GM19468 (cell line): ENCODE results near the gene JARID2.
"Not testable (repeated sequence)": the region's sequence is repeated elsewhere in the genome, so short reads cannot be mapped to it uniquely, and the experiment has no call there.

Source experiments
- ATAC-seq: cut with Tn5 transposase; IDR thresholded peaks from one replicate; pipeline ENCODE4 v1.9.1; 2021; ENCODE audit warnings: mild to moderate bottlenecking, moderate library complexity, moderate number of reproducible peaks; ENCODE audit not compliant: unreplicated experiment; ENCODE audit errors: extremely low read depth

JARID2 gene

DNA sequence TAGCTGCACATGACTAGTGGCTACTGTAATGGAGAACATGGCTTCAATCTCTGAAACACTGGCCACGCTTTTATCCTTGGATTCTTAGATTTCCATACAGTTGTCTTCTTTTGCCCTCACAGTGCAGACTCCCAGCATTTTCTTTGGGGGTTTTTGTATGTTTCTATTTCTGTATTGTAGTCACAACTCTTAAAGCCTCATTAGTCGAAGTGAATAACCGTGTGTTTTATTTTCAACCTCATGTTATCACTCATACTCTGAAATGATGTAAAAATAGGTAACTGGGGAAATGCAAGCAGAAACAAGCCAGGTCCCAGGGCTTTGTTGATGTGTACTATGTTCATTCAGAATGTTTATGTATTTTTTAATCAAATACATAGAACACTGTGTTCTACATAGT is 162.9 kb downstream of the JARID2 start:
- ATAC-seq = no peak

DNA sequence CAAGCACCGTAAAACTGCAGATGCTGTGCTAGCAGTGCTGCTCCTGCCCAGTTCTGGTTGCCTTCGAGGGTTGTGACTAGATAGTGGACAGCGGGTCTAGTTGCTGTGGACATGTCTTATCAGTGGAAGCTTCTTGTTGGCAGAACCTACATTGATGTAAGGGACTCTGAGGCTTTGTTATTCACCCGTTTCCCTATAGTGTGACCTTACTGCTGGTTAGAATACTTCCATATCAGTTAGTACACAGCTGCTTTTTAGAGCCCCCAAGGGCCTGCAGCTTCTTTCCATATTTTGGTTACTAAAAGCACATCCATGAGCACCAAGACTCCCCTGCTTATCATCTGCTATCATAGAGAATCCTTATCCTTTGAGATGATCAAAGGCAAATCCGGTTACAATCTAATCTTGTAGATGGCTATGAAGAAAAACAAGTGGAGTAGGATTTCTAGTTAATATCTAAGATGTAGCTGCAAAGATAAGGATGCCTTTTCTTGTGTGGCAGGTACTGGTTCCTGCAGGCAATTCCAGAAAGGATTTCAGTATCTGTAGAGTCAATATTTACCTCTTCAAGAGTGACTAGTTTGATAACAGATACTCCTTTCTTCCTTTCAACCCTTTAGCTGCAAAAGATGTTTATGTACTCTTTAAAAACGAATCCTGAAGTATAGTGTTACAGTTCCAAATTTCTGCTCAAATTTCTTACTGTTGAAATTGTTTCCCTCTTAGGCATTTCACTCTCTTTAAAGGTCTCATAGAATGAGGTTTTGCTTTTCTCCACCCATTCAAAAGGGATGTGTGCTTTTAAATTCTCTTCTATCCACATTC is 163.6 kb downstream of the JARID2 start:
- no peak for ATAC-seq

DNA sequence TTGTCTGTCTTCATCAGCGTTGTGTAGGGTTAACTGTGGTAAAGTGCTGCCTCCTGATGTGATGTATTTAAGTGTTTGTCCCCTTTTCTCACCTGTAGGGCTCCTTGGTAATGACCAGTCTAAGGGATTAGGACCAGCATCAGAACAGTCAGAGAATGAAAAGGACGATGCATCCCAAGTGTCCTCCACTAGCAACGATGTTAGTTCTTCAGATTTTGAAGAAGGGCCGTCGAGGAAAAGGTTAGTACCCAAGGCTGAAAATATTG is 164.2 kb downstream of the JARID2 start:
- ATAC-seq = no peak

DNA sequence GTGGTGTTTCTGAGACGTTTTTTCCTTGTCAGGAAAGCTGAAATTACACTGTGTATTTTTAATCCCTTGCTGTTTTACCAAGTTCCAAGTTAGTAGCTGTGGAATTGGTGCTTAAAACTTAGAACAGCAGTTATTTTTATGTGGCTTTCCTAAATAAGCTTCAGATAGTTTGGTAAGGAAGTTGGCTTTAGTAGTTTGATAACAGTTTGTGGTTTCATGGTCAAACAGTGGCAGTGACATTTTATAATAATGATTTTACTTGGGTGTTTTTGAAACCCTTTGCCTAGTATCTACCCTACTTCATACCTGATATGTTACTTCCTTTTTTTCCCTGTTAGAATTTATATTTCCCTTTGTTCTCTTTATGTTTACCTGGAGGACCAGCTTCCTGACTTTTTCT is 164.9 kb downstream of the JARID2 start:
- no peak for ATAC-seq

DNA sequence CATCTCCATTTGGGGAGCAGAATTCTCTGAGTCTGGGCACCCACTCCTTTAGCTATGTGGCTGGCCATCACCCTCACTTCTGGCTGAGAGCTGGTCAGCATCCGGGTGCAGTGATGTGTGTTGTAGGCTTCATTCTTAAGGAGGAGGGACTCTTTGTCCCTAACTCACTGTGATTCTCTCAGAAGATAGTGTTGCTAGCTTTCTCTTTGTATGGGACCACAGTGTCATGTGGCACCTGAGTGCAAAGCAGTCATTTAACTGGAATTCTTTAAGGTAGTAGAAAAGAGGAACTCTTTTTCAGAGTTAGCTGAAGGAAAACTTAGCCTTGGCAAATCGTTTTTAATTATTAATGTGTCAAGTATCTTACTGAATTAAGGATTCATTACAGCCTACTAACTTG is 165.9 kb downstream of the JARID2 start:
- no peak for ATAC-seq

DNA sequence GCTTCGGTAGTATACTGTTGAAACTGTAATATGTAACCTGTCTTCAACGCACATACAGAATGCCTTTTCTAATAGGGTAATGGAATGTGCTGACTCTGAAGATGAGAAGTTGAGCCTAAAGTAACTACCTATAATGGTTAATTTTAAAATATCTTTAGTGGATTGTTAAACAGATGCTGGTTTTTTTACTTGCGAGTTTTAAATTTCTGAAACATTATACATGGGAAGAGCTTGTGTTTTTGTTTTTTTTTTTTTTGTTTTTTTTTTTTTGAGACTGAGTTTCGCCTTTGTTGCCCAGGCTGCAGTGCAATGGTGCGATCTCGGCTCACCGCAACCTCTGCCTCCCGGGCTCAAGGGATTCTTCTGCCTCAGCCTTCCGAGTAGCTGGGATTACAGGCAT is 166.9 kb downstream of the JARID2 start:
- ATAC-seq = no peak

DNA sequence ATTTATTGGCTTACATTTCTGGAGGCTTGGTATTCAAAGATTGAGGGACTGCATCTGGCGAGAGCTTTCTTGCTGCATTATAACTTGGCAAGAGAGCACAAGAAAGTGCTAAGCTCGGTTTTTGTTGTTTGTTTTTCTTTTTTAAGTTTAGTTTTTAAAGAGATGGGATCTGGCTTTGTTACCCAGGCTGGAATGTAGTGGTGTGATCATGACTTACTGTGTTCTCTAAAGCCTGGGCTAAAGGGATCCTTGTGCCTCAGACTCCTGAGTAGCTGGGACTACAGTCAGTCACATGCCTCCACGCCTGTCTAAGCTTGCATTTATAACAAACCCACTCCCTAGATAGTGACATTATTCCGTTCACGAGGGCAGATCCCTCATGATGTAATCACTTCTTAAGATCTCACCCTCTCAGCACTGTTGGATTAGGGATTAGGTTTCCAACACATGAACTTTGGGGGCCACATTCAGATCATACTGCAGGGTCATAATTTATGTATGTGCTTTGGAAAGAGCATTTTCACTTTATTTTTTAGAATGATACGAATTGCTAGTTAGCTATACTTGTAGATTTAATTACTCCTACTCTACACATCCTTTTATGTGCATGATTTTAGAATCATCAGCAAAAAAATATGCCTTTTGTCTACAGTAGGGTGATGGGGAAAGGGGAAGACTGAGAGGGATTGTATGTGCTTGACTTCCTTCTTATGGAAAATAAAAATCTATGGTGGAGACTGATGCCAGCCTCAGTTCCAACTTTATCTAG is 167.8 kb downstream of the JARID2 start:
- ATAC-seq = no peak

DNA sequence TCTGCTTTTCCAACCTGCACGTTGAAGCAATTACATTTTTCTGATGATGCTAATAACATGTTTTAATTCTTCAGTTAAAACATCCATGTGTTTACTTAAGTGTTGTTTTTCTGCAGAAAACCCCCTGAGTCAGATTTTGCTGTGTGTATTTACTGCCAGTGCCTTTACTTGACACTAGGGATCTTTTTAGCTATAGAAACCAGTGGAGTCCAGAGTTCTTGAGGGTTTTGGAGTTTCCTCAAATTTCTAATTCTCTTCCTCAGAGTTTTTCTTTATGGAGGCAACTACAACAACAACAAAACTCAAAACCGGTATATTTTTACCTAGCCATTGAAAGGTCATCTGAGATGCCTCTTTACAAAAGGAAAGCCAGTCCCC is 168.4 kb downstream of the JARID2 start:
- ATAC-seq = no peak

DNA sequence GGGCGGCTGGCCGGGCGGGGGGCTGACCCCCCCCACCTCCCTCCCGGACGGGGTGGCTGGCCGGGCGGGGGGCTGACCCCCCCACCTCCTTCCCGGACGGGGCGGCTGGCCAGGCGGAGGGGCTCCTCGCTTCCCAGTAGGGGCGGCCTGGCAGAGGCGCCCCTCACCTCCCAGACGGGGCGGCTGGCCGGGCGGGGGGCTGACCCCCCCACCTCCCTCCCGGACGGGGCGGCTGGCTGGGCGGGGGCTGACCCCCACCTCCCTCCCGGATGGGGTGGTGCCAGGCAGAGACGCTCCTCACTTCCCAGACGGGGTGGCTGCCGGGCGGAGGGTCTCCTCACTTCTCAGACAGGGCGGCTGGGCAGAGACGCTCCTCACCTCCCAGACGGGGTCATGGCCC is 169.8 kb downstream of the JARID2 start:
- ATAC-seq = not testable (repeated sequence)

DNA sequence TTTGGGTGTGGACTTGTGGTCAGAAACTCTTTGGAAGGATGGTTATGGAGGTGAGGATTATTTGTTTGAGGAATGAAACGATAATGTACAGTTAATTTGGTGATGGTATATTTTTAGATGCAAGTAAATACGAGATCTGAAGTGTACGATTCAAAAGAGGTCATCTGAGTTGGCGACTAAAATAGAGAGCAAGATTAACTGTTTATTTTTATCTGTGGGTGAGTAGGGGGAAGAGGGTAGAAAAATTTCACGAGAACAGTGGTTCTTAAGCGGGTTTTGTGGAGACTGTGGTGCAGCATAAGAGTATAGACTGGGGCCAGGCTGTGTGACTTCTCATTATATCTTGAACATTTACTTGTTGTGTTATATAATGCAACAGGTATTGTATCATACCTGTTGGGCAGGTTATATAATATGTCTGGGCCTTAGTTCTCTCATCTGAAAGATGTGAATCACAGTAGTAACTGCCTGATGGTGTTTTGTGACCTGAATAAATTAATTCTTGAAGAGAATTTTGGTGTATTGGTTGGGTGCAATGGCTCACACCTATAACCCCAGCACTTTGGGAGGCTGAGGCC is 171.2 kb downstream of the JARID2 start:
- ATAC-seq = no peak

DNA sequence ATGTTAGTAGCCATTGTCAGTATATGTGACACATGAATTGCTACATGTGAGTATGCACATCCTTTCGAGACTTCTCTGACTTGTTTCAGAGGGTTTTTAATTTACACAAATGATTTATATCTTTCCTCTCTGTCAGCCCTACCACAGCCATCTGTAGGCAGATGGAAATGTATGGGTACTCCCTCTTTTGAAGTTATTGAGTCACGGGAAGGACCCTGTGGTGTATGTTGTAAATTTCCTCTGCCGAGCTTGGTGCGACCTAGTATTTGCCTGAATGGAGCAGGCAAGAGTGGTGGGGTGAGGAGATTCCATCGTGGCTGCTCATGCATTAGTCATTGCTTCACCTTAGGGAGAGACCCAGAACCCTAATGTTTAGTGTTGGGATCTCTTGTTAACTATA is 171.9 kb downstream of the JARID2 start:
- ATAC-seq = no peak

DNA sequence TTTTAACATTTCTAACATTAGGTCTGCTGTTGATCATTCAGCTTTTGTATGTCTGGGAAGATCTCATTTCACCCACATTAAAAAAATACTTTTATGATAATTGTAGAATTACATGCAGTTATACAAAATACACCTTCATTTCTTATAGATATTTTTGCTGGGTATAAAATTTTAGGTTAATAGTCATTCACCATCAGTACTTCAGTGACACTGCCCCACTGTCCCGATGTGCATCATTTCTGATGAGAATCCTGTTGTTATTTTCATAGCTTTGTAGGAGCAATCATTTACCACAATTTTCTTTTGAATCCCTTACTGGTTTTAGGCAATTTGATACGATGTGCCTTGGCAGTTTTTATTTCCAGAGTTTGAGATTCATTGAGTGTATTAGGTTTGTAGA is 173.6 kb downstream of the JARID2 start:
- no peak for ATAC-seq

DNA sequence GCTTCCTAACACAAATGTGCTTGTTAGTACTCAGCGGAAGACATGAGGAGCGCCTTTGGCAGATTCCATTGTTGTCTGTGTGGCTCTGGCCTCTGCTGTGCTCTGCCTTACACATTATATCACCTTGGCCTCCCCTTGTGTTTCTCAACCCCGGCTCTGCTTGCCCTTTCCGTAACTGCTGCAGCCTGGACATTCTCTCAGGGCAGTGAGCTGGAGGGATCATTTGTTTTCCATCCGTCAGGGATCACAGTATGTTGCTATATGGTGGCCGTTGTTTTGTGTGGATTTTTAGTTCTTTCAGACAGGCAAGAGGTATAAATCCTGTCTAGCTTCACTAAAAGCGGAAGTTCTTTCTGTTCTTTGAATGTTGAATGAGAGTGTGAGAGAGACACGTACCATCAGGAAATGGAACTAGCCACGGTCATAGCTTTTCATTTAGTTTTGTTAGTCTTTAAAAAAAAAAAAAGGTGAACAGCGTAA is 175.1 kb downstream of the JARID2 start:
- ATAC-seq = no peak

DNA sequence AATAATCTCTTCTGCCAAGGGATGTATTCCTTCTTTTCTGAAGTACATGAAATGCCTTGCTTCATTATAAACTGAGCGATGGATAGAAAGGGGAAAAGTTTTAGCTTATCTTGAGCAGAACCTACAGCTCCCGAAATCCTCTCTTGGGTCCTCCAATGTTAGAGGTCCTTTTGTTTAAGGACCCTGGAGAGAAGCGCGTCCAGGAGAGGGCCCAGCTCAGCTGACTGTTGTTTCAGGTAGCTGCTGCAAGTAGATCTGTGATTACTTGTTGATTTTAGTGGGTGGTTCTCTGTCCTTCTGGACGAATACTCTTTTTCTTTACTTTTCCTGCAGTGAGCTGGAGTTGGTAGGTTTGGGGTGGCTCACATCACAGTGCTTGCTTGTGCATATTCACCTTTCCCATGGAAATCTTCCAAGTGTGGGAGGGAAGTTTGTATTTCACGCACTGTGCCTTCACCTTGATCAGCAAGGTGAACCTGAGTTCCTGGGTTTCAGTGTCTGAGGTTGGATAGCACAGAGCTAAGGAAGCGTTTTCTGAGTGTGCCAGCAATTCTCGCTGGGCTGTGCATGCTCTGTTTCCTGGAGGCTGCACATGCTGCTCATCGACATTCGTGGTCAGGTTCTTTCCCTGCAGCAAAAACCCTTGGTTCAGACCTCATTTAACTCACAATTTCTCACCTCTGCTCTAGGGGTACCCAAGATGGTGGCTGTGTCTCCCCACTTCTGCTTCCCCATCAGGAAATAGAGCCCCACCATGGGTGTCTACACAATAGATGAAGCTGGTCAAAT is 176.3 kb downstream of the JARID2 start:
- no peak for ATAC-seq

DNA sequence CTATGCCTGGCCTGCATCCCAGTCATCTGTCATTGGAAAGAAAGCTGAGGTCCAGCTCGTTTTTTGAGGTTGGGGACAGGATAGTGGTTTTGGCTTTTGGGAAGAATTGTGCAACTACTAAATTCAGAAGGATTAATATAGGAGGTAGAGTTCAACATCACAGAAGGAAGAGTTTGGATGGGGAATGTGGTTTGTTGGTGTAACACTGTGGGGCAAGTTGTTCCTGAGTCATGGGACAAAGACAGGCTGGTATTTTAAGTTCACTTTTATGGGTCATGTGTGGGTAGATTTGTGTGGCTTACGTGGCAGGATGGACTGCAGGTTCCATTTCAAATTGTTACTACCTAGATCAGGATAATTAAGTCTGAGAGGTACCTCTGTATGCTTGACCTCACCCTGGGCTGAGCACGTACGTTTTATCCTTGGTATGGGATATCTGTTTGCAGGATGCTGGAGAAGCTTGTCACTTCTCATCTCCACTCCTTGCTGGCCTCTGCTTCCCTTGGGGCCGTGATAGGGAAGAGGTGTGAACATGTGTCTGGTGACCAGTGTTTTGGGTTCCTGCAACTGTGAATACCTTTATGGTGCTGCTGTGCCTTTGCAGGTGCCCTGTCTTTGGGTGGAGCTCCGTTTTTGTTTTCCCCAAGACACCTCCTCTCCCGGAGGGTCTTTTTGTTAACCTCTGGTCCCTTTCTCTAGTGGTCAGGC is 177.6 kb downstream of the JARID2 start:
- ATAC-seq = no peak

DNA sequence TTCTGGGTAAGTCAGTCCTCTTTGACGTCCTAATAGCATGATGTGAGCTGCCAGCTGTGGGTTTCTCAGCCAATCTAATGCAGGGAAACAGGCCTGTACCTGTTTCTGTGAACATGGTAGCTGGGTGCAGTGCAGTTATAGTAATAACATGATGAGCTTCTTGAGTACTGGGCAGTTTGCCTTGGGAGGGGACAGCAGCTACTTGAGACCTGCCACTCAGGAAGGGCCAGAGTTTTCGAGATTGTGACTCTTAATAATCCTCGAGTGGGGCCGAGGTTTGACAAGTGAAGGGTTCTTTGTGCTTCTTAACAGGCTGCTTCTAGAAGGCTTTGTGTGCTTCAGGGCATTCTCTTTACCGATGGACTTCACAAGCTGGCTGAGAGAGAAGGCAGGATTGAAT is 180.1 kb downstream of the JARID2 start:
- ATAC-seq = no peak

DNA sequence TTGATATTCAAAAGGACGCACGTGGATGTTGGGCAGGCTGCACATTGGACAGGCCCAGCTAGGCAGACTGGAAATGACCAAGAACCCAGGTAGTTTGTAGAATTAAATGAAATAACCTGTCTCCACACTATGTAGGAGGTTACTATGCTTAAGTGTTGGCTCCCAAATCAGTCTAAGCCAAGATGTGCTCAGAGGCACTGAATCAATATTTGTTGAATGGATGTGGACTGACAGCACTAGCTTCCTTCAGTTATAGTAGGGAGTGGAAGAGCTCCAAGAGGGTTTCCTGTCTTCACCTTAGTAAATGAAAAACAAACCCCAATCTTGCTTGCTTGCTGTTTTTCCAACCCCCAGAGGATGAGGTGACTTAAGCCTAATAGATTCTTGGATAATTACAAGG is 180.5 kb downstream of the JARID2 start:
- ATAC-seq = no peak

DNA sequence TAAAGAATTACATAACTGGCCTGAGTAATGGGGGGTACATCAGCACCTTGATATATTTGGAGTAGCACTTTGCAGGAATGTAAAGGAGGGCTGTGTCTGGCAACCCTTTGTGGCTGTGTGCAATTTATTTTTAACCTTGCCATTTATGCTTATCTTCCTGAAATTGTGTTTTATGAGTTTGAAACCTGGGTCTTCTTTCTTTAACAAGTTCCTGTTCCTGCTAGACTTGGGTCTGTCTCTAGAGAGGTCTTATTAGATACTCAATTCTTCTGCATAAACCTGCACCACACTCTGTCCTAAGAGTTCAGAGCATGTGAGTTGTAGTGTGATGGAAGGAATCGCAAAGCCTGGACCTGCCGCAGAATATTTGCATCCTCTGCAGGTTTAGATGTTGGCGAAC is 181.0 kb downstream of the JARID2 start:
- no peak for ATAC-seq

DNA sequence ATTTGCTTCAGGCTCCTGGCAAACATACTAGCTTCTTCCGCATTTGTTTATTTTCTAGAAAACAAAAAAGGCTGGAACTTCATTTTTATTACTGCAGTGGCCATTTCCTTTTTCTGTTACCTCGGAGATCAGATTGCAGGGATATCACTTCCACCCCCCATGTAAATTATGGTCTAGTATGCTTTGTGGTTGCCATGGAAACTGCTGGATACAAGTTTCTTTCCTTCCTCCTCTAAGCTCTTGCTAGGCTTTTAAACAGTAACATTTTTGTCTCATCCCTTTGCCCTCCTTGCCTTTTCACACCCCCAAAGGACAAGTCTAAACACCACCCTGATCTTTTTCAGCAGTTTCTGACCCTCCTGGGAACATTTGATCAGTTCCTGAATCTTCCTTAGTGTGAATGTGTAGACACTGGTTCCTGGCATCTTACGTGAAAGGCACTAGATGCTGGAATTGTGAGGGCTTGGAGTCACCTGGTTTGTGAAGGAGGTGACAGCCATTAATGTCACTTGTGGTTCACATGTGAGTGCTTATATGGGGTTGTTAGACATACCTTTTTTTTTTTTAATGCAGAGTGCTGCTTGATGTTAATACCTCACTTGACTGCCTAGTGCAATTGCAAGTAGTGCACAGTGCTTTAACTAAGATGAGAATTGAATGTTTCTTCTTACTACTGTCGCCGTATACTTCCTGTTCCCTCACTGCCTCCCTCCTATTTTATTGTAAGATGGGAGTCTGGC is 181.6 kb downstream of the JARID2 start:
- no peak for ATAC-seq
